Adrenal gland (tissue), 5 donors: Measurements from ENCODE around the gene TMPRSS4.
"Not testable (repeated sequence)": the region's sequence is repeated elsewhere in the genome, so short reads cannot be mapped to it uniquely, and the experiment has no call there.

Source experiments
- CTCF ChIP-seq, 6 experiments: fragments of 450-650 bp in 4 of 6; fragments of 200-600 bp in 2 of 6; sonication (generic) in 1 of 6; IDR thresholded peaks; 1 replicate in 5 of 6; 2 replicates in 1 of 6; pipeline versions ENCODE4 v1.5.1 to v1.8.0; 2016 to 2021; ENCODE audit warnings: antibody characterized with exemption in 6 of 6, mild to moderate bottlenecking in 2 of 6, moderate library complexity in 1 of 6
- POLR2A ChIP-seq, 2 donors: fragments of 450-650 bp; IDR thresholded peaks; one replicate each; pipeline ENCODE4 v1.6.1; 2017; ENCODE audit warnings: antibody characterized with exemption in 2 of 2, mild to moderate bottlenecking in 2 of 2, moderate library complexity in 1 of 2
- donor health status: DM: no; HTN: no; CAD: no.

- TF ChIP-seq CTCF, POLR2A (IDR thresholded peaks at IDR 0.05): not testable (repeated sequence)
Measured at GRCh38 chr11:118062631-118063030, 14.2 kb upstream of the TMPRSS4 start.
